GM19238 (cell line): ENCODE data around the gene PAK3.

Experiments used
- DNase-seq: peaks from one replicate; pipeline ENCODE4 v3.0.0; 2011; ENCODE audit warnings: low spot score; ENCODE audit not compliant: insufficient read length

The PAK3 gene

GRCh38 chrX:111095974-111096895 is at the start of gene PAK3:
TSS of gene PAK3 (plus strand) at chrX:111096191. CDS start at chrX:111123104, 26,913 bp downstream.
- no peak for DNase-seq

DNA sequence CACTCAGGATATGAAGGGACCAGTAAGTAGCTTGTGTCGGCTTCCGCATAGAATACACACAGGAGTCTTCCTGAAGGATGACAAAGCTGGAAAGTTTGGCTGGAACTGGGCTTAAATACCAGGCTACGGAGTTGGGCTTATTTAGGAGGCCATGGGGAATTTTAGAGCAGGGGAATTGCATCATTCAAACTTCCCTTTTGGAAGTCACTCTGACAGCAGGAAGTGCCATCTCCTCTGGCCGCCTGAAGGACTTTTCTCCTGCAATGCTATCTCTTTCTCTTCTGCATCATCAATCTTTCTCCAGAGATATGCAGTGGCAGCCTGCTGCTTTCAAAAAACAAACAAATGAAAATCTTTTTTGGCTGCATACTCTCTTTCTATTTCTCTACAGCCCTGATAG is 48.4 kb upstream of the PAK3 start:
- DNase-seq = no peak

DNA sequence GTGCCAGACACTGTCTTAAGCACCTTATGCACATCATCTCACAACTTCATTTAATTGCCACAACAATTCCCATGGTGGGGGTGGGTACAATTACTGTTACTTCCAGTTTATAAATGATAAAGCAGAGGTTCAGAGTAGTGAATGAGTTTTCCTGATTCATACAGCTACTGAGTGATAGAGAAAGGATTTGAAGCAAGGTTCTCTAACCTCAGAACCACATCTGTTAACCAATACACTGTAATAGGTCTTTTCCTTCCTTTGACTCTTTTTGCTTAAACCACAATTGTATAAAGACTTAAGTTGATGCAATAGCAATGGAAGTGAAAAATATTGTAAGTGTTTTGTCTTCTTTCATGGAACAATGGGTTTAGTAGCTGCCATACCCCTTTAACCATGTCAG is 43.5 kb upstream of the PAK3 start:
- no peak for DNase-seq

- no peak for DNase-seq
Measured at GRCh38 chrX:111071542-111072277, 24.3 kb upstream of the PAK3 start.

GRCh38 chrX:111083081-111083480 is 12.9 kb upstream of the PAK3 start:
- no peak for DNase-seq

DNA sequence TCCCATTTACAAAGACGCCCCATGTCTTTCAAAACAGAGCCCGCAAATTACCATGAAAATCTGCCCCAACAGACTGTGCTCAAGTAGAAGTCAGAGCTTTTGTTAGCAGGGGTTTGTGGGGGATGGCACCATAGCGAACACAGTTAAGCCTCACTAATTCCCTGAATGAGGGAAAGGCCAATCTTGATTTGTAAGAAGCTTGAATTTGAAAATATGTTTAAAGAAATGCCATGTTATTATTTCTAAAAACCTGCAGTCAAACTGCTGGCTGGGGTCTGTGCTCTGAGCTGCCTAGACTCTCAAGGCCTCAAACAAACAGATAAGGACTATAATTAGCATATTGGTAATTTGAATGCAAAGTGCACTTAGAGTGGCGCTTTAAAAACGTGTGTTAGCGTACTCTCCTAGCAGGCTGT is 9.4 kb upstream of the PAK3 start:
- DNase-seq = no peak

DNA sequence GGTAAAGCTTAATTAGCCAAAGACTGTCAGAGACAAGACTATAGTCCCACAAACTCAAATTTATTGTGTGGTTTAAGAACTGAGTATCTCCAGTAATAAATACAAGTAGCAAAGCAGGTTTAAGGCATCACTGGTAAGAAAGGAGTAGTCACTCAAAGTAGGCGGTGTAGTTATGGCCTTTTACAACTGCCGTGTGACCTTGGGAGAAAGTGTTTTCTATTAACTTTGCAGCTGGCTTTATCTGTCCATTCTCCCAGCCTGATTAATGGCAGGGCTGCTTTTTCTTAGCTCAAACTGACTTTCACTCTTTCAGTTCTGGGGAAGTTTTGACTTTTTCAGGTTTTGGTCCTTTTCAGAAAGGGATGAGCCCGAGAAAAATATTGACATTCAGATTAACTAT is 7.4 kb upstream of the PAK3 start:
- DNase-seq = no peak

DNA sequence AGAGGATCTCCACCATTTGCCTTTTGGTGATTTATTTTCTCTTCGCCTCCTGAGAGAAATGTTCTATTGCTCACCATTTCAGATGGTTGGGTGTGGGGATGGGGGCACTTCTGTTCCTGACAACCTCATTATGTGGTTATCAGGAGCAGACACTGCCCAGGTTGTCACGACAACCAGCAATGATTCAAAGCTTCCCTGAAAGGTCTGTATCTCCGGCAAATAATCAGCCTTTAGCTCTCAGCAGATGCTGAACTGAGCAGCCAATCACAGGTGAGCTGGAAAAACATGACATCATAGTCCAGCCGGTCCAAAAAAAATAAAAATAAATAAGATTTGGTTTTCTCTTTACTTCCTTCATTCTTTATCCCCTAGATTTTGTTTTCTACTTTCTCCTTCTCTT is 5.5 kb upstream of the PAK3 start:
- no peak for DNase-seq

DNA sequence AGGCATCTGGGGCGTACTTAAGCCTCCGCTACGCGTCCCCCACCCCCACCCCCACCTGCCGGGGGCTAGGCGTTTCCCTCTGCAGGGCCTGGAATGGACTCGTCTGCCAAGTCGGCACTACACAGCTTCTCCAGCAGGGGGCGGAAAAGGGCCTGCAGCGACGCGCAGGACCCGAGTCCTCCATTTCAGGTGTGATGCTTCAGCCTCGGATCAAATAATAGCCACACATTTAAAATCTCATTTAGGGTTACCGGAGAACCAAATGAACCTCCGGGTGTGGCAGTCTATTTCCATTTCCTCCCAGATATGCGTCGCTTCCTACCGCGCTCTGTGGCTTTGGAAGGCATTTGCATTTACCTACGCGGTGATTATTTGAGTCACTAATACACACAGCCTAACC is 2.9 kb downstream of the PAK3 start:
- DNase-seq = peak; percentile 35

- DNase-seq = peak; percentile 20
Measured at GRCh38 chrX:111100191-111100590, 4.2 kb downstream of the PAK3 start.

DNA sequence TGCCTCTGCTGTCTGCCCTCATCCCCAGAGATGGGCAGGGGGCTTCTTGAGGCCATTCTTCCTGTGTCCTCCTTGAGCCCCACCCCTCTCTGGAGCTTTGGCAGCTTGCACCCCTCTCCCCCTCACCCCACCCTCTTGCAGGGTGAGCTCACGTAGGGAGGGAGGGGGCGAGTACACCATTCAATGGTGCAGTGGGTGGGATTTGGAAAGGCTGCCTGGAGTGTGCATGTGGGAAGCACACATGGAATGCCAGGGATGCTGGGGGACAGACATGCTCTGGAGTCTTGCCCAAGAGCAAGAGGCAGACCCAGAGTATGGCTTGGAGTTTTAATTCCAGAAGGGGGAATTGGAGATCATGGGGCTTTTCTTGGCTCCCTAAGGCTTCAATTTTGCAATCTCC is 5.6 kb downstream of the PAK3 start:
- DNase-seq = no peak

GRCh38 chrX:111102636-111103035 is 6.6 kb downstream of the PAK3 start:
- DNase-seq = no peak

GRCh38 chrX:111103246-111103645 is 7.3 kb downstream of the PAK3 start:
- no peak for DNase-seq

DNA sequence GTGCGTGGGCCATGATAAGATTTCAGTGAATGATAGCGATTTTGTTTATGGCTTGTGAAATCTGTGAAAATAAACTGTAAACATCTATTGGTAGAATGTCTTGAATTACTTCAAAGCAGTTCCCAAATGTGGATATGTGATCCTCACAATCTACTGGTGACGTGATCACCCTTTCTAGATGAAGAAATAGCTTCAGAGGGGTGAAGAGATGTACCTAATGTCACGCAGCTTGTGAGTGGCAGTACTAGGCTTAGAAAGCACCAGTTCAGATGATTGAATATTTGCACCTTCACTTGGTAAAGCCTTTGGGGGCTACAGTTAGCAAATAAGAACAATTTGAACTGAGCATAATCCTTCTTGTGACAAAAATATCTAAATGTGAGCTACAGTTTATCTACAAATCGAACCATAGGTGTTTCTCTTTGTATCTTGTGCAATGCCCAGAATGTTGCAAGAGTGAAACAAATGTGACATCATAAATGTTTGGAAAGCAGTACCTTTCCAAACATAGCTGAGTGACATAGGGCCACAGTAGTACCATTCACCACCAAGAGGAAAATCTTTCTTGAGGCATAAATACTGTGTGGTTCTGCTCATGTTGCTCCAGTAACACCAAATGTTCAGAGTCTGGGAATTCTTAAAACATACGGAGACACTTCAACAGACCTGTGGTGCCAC is 14.2 kb downstream of the PAK3 start:
- DNase-seq = no peak

- no peak for DNase-seq
Measured at GRCh38 chrX:111114806-111115205, 18.8 kb downstream of the PAK3 start.

GRCh38 chrX:111116666-111117065 is 20.7 kb downstream of the PAK3 start:
- no peak for DNase-seq

- no peak for DNase-seq
Measured at GRCh38 chrX:111119341-111119740, 23.4 kb downstream of the PAK3 start.

- no peak for DNase-seq
Measured at GRCh38 chrX:111123125-111123524, 27.1 kb downstream of the PAK3 start.

DNA sequence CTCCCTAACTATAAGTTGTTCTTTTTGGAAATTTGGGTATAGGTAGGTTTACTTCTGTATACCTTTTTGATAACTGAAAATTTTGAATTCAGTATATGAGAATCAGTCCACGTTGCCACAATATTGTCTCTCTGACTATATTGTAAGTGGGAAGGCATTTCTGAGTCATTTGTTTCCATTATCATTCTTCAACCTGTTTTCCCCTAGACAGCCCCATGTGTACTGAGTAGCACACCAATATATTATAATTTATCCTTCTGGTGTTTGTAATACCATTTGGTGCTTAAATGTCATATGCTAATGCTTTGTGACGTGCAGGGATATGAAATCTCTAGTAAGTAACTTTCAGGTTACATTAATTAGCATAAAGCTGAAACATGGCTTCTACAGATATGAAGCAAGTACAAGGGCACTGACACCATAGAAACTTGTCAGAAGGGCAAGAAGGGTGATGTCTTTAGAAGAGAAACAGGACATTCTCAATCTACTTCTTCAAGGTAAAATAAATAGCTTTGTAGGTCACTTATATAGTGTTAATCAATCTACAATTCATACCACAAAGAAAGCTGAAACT is 27.7 kb downstream of the PAK3 start:
- DNase-seq = no peak

- DNase-seq = no peak
Measured at GRCh38 chrX:111124418-111124817, 28.4 kb downstream of the PAK3 start.

DNA sequence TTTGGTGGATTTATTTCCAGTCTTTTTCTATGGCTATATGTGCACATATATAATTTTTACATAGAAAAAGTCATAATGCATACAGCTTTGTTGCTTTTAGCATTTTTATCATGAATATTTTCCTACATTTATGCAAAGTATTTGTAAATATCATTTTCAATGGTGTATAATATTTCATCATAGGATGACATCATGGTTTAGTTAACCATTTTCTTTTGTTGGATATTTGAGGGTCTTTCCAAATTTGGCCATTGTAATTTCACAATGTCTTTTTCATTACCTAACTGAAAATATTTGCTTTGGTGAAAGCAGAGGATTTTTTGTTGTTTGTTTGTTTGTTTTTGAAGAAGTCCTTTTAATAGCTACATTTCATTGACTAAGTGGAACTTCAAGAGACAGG is 31.0 kb downstream of the PAK3 start:
- DNase-seq = no peak

GRCh38 chrX:111129921-111130320 is 33.9 kb downstream of the PAK3 start:
- DNase-seq = no peak
